K562 (cell line): Measurements from ENCODE around the gene BCL6B. TPM values are rescaled to one million over a fixed set of nuclear protein-coding genes. Genes with fewer than 3 reads are reported as not detected.

ENCODE experiments used
- JUND ChIP-seq, 2 experiments: IDR thresholded peaks; 2 replicates in 1 of 2; 3 replicates in 1 of 2; pipeline ENCODE4 v1.6.1; 2011; ENCODE audit warnings: borderline replicate concordance in 2 of 2, low read depth in 2 of 2, low read length in 2 of 2, improper control_type of control experiment in 1 of 2, missing biosample characterization in 1 of 2, missing genetic modification characterization in 1 of 2, missing genetic modification reagents in 1 of 2
- KDM4B ChIP-seq, 2 experiments: fragments of 450-650 bp in 1 of 2; sonication (generic) in 1 of 2; IDR thresholded peaks; 2 replicates each; pipeline ENCODE4 v1.6.1; 2016 to 2017; ENCODE audit warnings: borderline replicate concordance in 2 of 2, antibody characterized with exemption in 1 of 2, low read depth in 1 of 2, mild to moderate bottlenecking in 1 of 2
- NKRF ChIP-seq: fragments of 450-650 bp; IDR thresholded peaks from 2 replicates; pipeline ENCODE4 v1.6.1; 2016; ENCODE audit warnings: borderline replicate concordance
- ZNF282 ChIP-seq: sonication (generic); formaldehyde crosslinking; IDR thresholded peaks from 2 replicates; pipeline ENCODE4 v1.8.1; 2023; ENCODE audit warnings: missing genetic modification reagents
- polyA plus RNA-seq, 8 experiments: library from polyadenylated mRNA; depleted of rRNA in 4 of 8; stranded (reverse) in 5 of 8; unstranded in 3 of 8; fragments of >200 nt; fragmentation: Nextera tagmentation in 2 of 8; fragmentation: Illumina TruSeq in 1 of 8; extraction: Ambion mirVana in 2 of 8; extraction: Trizol in 1 of 8; gene quantifications; 2 replicates each; pipeline versions ENCODE4 v1.2.1 to v1.2.3, GENCODE V29; 2011 to 2014; ENCODE audit warnings: inconsistent platforms in 1 of 8, missing spikeins in 1 of 8
- total RNA-seq, 7 experiments: library from RNA; depleted of rRNA in 6 of 7; stranded (reverse); fragments of >200 nt in 6 of 7; fragmentation: Illumina TruSeq in 2 of 7; extraction: Trizol in 2 of 7; gene quantifications; 2 replicates each; pipeline versions ENCODE4 v1.2.1 to v1.2.3, GENCODE V29; 2011 to 2021; ENCODE audit warnings: low replicate concordance in 1 of 7
- TF ChIP-seq, protein P1 (sequence below): fragments of 450-650 bp; IDR thresholded peaks from 2 replicates; pipeline ENCODE4 v1.6.1; 2016
- TF ChIP-seq, protein P2 (sequence below), 2 experiments: fragments of 450-650 bp; formaldehyde crosslinking in 1 of 2; IDR thresholded peaks; 2 replicates each; pipeline versions ENCODE4 v1.4.0 to v1.6.1; 2014 to 2020; ENCODE audit warnings: mild to moderate bottlenecking in 2 of 2, borderline replicate concordance in 1 of 2, low read depth in 1 of 2
- TF ChIP-seq, protein P3 (sequence below): fragments of 250-450 bp; sonication (Bioruptor Pico); IDR thresholded peaks from 2 replicates; pipeline ENCODE4 v1.4.0; 2020

The BCL6B gene
- total and polyA plus RNA-seq, 9 of the 15 experiments (the other 6 are each of a cell fraction or from before 2014, with no cell fraction given) = 0.89 to 5.0 (median 3.6) TPM

DNA sequence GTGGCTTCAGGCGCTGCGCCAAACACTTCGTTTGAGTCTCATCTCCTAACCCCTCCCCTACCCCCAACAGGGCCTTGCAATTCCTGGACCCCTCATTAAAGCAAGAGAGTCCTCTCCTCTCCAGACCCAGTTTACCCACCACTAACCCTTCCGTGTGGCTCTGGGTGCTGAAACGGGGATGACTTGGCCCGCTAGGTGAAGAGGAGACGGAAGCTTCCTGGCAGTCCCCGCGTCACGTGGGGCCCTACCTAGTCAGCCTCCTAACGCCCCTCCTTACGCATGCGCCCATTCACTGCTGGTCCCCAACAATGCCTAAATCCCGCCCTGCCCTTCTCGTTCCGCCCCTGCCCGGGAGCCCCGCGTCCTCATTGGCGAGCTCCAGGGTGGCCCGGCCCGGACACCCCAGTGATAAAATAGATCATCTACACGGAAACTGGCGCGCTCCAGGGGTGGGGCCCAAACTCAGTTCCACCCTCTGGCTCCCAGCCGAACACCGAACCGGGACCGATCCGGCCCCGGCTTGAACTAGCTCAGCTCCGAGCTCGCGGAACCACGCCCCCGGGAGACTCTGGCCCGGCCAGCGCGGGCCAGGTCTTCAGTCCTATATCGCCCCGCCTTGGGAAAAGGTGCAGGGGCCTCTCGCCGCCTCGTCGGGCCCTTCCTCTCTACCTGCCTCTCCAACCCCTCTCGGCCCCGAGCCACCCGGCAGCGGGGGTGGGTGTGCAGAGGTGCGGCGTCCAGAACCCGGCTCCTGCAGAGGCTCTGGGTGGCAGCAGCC, 12.9 kb downstream of the BCL6B start, which contains the start of gene SLC16A13 (continued):
- TF ChIP-seq ZNF282 (CRISPR knock-in tag) (no peak), NKRF (0 out of 2 replicates have a peak, but pooled peaks have one; percentile 11), KDM4B (IDR thresholded peaks at IDR 0.05; ENCODE audit: borderline replicate concordance in 2 of 2, low read depth in 1 of 2) (peak in 1 of 2 experiments; percentile 42; a peak in 1 of 4 replicates), JUND (IDR thresholded peaks at IDR 0.05; ENCODE audit: borderline replicate concordance, low read depth, low read length) (no peak; the same call in 1 of the 2 replicates), JUND (tag; IDR thresholded peaks at IDR 0.05; ENCODE audit: borderline replicate concordance, low read depth, low read length) (peak; percentile 32; the same call in 1 of the 3 replicates)
- TF ChIP-seq, protein P1, sequence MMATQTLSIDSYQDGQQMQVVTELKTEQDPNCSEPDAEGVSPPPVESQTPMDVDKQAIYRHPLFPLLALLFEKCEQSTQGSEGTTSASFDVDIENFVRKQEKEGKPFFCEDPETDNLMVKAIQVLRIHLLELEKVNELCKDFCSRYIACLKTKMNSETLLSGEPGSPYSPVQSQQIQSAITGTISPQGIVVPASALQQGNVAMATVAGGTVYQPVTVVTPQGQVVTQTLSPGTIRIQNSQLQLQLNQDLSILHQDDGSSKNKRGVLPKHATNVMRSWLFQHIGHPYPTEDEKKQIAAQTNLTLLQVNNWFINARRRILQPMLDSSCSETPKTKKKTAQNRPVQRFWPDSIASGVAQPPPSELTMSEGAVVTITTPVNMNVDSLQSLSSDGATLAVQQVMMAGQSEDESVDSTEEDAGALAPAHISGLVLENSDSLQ = peak; percentile 45; the same call in 1 of the 2 replicates
- TF ChIP-seq, protein P2, sequence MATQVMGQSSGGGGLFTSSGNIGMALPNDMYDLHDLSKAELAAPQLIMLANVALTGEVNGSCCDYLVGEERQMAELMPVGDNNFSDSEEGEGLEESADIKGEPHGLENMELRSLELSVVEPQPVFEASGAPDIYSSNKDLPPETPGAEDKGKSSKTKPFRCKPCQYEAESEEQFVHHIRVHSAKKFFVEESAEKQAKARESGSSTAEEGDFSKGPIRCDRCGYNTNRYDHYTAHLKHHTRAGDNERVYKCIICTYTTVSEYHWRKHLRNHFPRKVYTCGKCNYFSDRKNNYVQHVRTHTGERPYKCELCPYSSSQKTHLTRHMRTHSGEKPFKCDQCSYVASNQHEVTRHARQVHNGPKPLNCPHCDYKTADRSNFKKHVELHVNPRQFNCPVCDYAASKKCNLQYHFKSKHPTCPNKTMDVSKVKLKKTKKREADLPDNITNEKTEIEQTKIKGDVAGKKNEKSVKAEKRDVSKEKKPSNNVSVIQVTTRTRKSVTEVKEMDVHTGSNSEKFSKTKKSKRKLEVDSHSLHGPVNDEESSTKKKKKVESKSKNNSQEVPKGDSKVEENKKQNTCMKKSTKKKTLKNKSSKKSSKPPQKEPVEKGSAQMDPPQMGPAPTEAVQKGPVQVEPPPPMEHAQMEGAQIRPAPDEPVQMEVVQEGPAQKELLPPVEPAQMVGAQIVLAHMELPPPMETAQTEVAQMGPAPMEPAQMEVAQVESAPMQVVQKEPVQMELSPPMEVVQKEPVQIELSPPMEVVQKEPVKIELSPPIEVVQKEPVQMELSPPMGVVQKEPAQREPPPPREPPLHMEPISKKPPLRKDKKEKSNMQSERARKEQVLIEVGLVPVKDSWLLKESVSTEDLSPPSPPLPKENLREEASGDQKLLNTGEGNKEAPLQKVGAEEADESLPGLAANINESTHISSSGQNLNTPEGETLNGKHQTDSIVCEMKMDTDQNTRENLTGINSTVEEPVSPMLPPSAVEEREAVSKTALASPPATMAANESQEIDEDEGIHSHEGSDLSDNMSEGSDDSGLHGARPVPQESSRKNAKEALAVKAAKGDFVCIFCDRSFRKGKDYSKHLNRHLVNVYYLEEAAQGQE (IDR thresholded peaks at IDR 0.05; ENCODE audit: borderline replicate concordance) = peak; percentile 81
- TF ChIP-seq, protein P2 (CRISPR knock-in tag; IDR thresholded peaks at IDR 0.05; ENCODE audit: low read depth) = no peak
- TF ChIP-seq, protein P3, sequence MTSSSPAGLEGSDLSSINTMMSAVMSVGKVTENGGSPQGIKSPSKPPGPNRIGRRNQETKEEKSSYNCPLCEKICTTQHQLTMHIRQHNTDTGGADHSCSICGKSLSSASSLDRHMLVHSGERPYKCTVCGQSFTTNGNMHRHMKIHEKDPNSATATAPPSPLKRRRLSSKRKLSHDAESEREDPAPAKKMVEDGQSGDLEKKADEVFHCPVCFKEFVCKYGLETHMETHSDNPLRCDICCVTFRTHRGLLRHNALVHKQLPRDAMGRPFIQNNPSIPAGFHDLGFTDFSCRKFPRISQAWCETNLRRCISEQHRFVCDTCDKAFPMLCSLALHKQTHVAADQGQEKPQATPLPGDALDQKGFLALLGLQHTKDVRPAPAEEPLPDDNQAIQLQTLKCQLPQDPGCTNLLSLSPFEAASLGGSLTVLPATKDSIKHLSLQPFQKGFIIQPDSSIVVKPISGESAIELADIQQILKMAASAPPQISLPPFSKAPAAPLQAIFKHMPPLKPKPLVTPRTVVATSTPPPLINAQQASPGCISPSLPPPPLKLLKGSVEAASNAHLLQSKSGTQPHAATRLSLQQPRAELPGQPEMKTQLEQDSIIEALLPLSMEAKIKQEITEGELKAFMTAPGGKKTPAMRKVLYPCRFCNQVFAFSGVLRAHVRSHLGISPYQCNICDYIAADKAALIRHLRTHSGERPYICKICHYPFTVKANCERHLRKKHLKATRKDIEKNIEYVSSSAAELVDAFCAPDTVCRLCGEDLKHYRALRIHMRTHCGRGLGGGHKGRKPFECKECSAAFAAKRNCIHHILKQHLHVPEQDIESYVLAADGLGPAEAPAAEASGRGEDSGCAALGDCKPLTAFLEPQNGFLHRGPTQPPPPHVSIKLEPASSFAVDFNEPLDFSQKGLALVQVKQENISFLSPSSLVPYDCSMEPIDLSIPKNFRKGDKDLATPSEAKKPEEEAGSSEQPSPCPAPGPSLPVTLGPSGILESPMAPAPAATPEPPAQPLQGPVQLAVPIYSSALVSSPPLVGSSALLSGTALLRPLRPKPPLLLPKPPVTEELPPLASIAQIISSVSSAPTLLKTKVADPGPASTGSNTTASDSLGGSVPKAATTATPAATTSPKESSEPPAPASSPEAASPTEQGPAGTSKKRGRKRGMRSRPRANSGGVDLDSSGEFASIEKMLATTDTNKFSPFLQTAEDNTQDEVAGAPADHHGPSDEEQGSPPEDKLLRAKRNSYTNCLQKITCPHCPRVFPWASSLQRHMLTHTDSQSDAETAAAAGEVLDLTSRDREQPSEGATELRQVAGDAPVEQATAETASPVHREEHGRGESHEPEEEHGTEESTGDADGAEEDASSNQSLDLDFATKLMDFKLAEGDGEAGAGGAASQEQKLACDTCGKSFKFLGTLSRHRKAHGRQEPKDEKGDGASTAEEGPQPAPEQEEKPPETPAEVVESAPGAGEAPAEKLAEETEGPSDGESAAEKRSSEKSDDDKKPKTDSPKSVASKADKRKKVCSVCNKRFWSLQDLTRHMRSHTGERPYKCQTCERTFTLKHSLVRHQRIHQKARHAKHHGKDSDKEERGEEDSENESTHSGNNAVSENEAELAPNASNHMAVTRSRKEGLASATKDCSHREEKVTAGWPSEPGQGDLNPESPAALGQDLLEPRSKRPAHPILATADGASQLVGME = no peak
